Mononuclear cell (primary cell): ENCODE measurements around the gene AOPEP. TPM values are rescaled to one million over a fixed set of nuclear protein-coding genes. Genes with fewer than 3 reads are reported as not detected.

ENCODE experiments used
- H3K27me3 ChIP-seq: 2 replicates; pipeline ENCODE4 v1.6.0; 2011; ENCODE audit warnings: low read length, control low read depth; ENCODE audit not compliant: insufficient read depth
- H3K4me1 ChIP-seq: 2 replicates; pipeline ENCODE4 v1.5.1; 2011; ENCODE audit warnings: mild to moderate bottlenecking, low read length, control low read depth; ENCODE audit not compliant: insufficient read depth
- H3K4me3 ChIP-seq: 2 replicates; pipeline ENCODE4 v1.5.1; 2011; ENCODE audit warnings: mild to moderate bottlenecking, low read length, moderate library complexity
- H3K9me3 ChIP-seq: 2 replicates; pipeline ENCODE4 v1.5.1; 2011; ENCODE audit warnings: low read depth, mild to moderate bottlenecking, control low read depth, low read length
- total RNA-seq: library from RNA; depleted of rRNA; stranded (reverse); fragments of >200 nt; gene quantifications from one replicate; pipeline ENCODE4 v1.2.3, GENCODE V29; 2012

The AOPEP gene
- total RNA-seq, 1 donor, result 6.2 TPM

- Histone ChIP-seq H3K9me3 (no peaks in the 10 kb centered on the region), H3K4me3 (no peak overlapping the region), H3K27me3 (no peaks in the 10 kb centered on the region), H3K4me1 (no peaks in the 10 kb centered on the region)
Measured at GRCh38 chr9:95081998-95082397, 355.5 kb downstream of the AOPEP start.

GRCh38 chr9:95082401-95083084, 356.0 kb downstream of the AOPEP start:
- Histone ChIP-seq H3K4me1 (no peaks in the 10 kb centered on the region), H3K4me3 (no peak overlapping the region), H3K9me3 (no peaks in the 10 kb centered on the region), H3K27me3 (no peaks in the 10 kb centered on the region)

- Histone ChIP-seq H3K4me3 (no peak overlapping the region), H3K27me3 (no peaks in the 10 kb centered on the region), H3K4me1 (no peaks in the 10 kb centered on the region), H3K9me3 (no peaks in the 10 kb centered on the region)
Measured at GRCh38 chr9:95083086-95083768, 356.7 kb downstream of the AOPEP start.

- no peaks in the 10 kb centered on the region for H3K4me1 ChIP-seq
- H3K4me3 ChIP-seq, result no peak overlapping the region
- no peaks in the 10 kb centered on the region for H3K27me3 ChIP-seq
- no peaks in the 10 kb centered on the region for H3K9me3 ChIP-seq
Measured at GRCh38 chr9:95084254-95084934, 357.9 kb downstream of the AOPEP start.

- H3K4me1 ChIP-seq, result no peaks in the 10 kb centered on the region
- H3K4me3 ChIP-seq, result no peak overlapping the region
- H3K27me3 ChIP-seq, result no peaks in the 10 kb centered on the region
- H3K9me3 ChIP-seq, result no peaks in the 10 kb centered on the region
Measured at GRCh38 chr9:95085036-95085770, 358.7 kb downstream of the AOPEP start.

- H3K4me3 ChIP-seq, result no peak overlapping the region
- H3K4me1 ChIP-seq, result no peaks in the 10 kb centered on the region
- no peaks in the 10 kb centered on the region for H3K9me3 ChIP-seq
- no peaks in the 10 kb centered on the region for H3K27me3 ChIP-seq
Measured at GRCh38 chr9:95085861-95086563, 359.5 kb downstream of the AOPEP start.

GRCh38 chr9:95086564-95086955, 360.1 kb downstream of the AOPEP start:
- Histone ChIP-seq H3K9me3 (no peaks in the 10 kb centered on the region), H3K4me3 (no peak overlapping the region), H3K4me1 (no peaks in the 10 kb centered on the region), H3K27me3 (no peaks in the 10 kb centered on the region)

GRCh38 chr9:95087659-95088242, 361.3 kb downstream of the AOPEP start:
- H3K4me3 ChIP-seq, result no peak overlapping the region

GRCh38 chr9:95088421-95089161, 362.1 kb downstream of the AOPEP start:
- no peaks in the 10 kb centered on the region for H3K27me3 ChIP-seq
- H3K4me1 ChIP-seq, result no peaks in the 10 kb centered on the region
- H3K4me3 ChIP-seq, result no peak overlapping the region
- H3K9me3 ChIP-seq, result no peaks in the 10 kb centered on the region

More at GRCh38 chr9:95087659-95088242, 361.3 kb downstream of the AOPEP start:
- no peaks in the 10 kb centered on the region for H3K27me3 ChIP-seq
- H3K9me3 ChIP-seq, result no peaks in the 10 kb centered on the region
- no peaks in the 10 kb centered on the region for H3K4me1 ChIP-seq

GRCh38 chr9:95089257-95090022, 362.9 kb downstream of the AOPEP start:
- H3K9me3 ChIP-seq, result no peaks in the 10 kb centered on the region
- H3K4me1 ChIP-seq, result no peaks in the 10 kb centered on the region
- no peaks in the 10 kb centered on the region for H3K27me3 ChIP-seq
- H3K4me3 ChIP-seq, result no peak overlapping the region

- no peaks in the 10 kb centered on the region for H3K27me3 ChIP-seq
- H3K4me3 ChIP-seq, result no peak overlapping the region
- H3K9me3 ChIP-seq, result no peaks in the 10 kb centered on the region
- no peaks in the 10 kb centered on the region for H3K4me1 ChIP-seq
Measured at GRCh38 chr9:95090023-95090791, 363.7 kb downstream of the AOPEP start.

- H3K4me3 ChIP-seq, result no peak overlapping the region
- H3K9me3 ChIP-seq, result no peaks in the 10 kb centered on the region
- no peaks in the 10 kb centered on the region for H3K27me3 ChIP-seq
- no peaks in the 10 kb centered on the region for H3K4me1 ChIP-seq
Measured at GRCh38 chr9:95090871-95091577, 364.5 kb downstream of the AOPEP start.
